GM19238 (cell line): Measurements from ENCODE around the gene DEPDC1B.
"Not testable (repeated sequence)": the region's sequence is repeated elsewhere in the genome, so short reads cannot be mapped to it uniquely, and the experiment has no call there.

ENCODE experiments used
- DNase-seq: peaks from one replicate; pipeline ENCODE4 v3.0.0; 2011; ENCODE audit warnings: low spot score; ENCODE audit not compliant: insufficient read length

DEPDC1B gene, protein sequence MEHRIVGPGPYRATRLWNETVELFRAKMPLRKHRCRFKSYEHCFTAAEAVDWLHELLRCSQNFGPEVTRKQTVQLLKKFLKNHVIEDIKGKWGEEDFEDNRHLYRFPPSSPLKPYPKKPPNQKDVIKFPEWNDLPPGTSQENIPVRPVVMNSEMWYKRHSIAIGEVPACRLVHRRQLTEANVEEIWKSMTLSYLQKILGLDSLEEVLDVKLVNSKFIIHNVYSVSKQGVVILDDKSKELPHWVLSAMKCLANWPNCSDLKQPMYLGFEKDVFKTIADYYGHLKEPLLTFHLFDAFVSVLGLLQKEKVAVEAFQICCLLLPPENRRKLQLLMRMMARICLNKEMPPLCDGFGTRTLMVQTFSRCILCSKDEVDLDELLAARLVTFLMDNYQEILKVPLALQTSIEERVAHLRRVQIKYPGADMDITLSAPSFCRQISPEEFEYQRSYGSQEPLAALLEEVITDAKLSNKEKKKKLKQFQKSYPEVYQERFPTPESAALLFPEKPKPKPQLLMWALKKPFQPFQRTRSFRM

DNA sequence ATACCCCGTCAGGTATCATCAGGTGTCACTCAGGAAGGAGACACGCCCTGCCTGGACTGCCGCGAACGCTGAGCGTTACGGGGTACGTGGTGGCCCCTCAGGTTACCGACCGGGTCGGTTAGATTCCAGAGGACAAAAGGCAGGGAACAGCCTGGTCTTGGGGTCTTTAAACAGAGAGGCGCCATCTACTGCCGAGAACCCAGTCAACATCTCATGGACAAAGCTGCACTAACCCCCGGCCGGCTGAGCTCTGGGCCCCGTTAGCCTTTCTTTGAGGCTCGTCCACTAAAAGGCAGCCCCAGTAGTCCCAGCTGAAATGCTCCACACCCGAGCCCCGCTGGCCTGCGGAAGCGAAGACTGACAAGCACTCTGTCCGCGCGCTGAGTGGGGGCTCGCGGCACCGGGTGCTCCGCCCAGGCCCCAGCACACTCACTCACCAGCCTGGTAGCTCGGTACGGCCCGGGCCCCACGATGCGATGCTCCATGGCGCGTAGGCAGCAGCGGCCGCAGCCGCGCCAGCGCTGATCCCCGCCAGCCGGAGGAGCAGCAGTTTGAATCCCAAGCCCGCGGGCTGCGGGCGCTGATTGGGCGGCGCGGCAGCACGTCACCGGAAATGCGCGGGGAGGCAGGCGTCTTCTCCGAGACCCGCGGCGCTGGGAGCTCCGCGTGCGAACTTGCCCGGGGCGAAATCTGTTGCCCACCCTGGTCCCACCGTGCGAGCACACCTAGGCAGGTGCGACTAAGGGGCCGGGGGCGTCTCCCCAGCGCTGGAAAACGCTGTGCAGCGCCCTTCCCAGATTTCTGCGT is at the start of gene DEPDC1B:
Gene DEPDC1B, minus strand, starts transcription at position 558 of the 807 bp plus-strand sequence. Its CDS starts 73 bp downstream, at position 485.
- peak; percentile 70 for DNase-seq

DNA sequence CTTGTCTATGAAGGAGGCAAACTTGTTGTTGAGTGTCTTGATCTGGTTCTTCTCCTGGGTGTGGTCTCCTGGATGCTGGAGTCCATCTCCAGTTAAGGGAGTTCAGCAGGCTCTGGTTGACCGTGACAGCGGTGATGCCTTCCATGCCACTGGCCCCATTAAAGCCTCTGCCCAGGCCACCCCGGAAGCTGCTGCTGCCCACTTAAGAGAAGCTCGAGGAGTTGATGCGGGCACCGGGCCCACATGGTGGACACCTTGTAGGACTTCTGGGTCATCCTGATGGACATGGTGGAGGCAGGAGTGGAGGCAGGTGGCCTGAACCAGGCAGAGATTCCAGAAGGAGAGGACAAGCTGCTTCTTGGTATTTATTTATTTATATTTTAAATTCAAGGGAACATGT is 44.7 kb upstream of the DEPDC1B start:
- DNase-seq, result no peak

DNA sequence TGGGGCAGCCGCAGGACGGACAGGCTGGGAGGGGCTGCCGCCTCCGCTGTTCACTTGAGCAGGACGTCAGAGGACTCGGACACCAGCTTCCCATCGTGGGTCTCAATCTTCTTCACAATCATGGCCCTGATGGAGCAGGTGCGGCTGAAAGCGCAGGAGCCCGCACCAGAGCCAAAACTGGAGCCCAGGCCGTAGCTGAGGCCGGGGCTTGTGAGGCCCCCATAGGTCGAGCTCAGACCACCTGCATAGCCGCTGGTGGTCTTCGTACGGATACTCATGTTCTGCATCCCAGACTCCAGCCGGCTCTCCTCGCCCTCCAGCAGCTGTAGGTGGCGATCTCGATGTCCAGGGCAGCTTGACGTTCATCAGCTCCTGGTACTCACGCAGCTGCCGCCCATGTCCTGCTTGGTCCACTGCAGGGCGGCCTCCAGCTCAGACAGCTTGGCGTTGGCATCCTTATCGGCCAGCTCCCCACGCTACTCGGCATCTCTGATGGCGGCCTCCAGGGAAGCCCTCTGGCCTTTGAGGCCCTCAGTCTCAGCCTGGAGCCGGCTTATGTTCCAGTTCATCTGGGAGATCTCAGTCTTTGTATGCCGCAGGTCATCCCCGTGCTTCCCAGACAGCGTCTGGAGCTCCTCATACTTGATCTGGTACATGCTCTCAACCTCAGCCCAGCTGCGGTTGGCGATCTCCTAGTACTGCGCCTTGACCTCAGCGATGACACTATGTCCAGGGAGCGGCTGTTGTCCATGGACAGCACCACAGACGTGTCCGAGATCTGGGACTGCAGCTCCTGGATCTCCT is 43.7 kb upstream of the DEPDC1B start:
- DNase-seq, result no peak

DNA sequence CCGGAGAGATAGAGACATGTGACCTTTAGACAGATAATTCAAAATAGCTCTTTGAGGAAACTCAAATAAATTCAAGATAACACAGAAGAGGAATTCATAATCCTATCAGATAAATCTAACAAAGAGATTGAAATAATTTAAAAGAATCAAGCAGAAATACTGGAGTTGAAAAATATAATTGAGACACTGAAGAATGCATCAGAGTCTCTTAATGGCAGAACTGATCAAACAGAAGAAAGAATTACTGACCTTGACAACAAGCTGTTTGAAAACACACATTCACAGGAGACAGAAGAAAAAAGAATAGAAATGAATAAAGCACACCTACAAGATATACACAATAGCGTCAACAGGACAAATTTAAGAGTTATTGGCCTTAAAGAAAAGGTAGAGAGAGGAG is 40.4 kb upstream of the DEPDC1B start:
- no peak for DNase-seq

DNA sequence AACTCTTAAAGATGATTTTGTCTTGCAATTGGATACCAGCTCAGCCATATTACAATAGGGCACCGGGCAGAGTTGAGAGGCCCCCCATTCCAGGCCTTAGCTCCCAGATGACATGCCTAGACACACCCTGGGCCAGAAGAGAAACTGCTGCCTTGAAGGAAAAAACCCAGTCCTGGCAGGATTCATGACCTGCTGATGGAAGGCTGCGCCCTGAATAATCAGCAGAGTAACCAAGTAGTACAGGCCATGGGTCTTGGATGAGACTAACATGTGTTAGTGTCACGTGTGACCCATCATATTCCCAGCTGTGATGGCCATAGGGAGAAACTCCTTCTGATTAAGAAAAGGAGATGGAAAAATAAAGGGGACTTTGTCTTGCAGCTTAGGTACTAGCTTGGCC is 39.0 kb upstream of the DEPDC1B start:
- no peak for DNase-seq

DNA sequence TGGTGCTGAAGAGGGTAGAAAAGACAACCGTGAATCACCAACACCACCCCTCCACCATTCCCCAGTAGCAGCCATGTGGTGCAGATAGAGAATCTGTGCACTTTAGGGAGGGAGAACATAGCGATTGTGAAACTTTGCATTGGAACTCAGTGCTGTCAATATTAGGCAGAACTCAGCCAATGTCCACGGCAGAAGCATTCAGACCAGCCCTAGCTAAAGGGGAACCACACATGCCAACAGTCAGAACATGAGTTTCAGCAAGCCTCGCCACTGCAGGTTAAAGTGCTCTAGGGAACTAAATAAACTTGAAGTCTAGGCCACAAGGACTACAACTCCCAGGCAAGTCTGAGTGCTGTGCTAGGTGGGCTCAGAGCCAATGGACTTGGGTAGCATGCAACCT is 38.5 kb upstream of the DEPDC1B start:
- DNase-seq, result no peak

DNA sequence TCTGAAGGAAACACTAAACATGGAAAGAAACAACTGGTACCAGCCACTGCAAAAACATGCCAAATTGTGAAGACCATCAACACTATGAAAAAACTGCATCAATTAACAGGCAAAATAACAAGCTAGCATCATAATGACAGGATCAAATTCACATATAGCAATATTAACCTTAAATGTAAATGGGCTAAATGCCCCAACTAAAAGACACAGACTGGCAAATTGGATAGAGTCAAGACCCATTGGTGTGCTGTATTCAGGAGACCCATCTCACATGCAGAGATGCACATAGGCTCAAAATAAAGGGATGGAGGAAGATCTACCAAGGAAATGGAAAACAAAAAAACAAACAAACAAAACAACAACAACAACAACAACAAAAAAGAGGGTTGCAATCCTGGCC is 30.9 kb upstream of the DEPDC1B start:
- DNase-seq, result not testable (repeated sequence)

DNA sequence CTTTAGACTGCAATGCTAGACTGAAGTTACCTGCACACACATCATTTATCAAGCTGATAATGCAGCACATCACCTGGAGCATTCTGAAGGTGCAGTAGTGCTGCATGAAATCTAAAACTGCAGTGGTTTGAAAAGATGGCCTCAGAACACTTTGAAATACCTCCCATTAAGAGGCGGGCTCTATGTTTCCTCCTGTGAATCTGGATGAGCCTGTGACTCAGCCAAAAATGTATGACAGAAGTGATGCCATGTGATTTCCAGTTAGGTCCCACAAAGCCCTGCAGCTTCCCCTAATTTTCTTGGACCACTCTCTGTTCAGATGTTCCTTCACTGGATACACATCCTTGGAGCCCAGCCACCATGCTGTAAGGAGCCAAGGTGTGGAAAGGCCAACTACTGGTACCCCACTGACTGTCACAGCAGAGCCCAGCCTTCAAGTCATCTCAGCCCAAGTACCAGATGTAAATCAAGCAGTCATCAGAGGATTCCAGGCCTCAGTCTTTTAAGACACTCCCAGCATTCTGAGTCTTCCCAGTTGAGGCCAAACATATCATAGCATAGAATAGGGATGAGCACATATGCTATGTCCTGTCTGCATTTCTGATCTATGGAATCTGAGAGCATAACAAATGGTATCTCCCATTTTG is 27.2 kb upstream of the DEPDC1B start:
- DNase-seq, result no peak

DNA sequence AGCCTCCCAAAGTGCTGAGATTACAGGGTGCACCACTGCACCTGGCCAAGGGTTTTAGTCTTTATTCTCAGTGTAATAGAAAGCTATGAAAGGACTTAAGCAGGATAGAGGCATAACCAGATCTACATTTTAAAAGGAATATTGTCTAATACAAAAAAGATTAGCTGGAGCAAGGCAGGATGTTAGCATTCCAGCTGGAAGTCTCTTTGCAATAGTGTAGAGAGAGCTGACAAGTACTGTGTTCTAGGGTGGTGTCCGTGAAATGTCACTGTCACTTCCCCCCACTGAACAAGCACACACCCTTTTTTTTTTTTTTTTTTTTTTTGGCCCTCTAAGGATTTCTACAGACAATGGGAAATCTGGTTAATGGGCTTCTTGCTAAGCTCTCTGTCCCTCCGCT is 24.2 kb upstream of the DEPDC1B start:
- DNase-seq, result no peak

DNA sequence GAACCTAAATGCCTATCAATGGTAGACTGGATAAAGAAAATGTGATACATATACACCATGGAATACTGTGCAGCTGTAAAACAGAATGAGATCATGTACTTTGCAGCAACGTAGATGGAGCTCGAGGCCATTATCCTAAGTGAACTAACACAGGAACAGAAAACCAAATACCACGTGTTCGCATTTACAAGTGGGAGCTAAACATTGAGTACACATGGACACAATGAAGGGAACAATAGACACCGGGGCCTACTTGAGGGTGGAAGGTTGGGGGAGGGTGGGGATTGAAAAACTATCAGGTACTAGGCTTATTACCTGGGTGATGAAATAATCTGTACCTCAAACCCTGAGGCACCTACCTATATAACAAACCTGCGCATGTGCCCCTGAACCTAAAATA is 22.4 kb upstream of the DEPDC1B start:
- no peak for DNase-seq

DNA sequence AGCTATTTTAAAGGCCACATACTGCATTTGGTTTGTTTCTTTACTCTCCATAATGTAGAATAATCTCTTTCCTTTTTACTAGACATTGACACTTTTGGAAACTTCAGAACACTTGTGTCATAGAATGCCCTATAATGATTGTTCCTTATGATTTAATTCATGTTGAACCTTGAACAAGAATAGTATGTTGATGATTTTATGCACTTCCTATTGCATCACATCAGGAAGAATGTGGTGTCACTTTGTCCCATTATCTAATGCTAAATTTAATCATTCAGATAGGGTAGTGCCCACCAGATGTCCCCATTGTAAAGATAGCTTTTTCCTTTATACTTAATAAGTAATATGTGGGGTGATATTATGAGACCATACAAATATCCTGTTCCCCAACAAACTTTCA is 19.4 kb upstream of the DEPDC1B start:
- DNase-seq, result no peak

DNA sequence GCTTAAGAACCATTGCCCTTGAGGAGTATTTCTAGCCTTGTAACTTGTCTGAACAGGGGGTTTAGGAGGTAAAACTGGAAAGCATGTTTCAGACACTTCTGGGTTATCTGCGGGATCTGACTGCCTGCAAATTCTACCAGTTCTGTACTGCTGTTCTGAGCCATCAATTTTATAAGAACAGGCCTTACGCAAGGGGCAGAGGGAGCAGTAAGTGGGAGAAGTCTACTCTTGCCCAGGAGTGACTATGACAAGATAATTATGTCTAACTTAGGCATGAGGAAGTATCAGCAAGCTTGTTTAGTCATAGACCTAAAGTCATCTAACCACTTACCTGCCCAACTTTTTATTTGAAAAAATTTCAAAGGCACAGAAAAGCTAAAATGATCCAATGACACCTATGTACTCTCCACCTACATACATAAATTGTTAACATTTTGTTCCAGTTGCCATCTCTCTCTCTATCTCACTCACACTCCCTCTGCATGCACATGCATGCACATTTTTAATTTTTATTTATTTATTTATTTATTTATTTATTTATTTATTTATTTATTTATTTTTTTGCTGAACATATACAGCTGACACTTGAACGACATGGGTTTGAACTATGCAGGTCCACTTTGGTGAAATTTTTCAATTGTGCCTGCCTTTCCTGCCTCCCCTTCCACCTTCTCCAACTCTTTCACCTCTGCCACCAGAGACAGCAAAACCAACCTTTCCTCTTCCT is 18.4 kb upstream of the DEPDC1B start:
- DNase-seq, result no peak

DNA sequence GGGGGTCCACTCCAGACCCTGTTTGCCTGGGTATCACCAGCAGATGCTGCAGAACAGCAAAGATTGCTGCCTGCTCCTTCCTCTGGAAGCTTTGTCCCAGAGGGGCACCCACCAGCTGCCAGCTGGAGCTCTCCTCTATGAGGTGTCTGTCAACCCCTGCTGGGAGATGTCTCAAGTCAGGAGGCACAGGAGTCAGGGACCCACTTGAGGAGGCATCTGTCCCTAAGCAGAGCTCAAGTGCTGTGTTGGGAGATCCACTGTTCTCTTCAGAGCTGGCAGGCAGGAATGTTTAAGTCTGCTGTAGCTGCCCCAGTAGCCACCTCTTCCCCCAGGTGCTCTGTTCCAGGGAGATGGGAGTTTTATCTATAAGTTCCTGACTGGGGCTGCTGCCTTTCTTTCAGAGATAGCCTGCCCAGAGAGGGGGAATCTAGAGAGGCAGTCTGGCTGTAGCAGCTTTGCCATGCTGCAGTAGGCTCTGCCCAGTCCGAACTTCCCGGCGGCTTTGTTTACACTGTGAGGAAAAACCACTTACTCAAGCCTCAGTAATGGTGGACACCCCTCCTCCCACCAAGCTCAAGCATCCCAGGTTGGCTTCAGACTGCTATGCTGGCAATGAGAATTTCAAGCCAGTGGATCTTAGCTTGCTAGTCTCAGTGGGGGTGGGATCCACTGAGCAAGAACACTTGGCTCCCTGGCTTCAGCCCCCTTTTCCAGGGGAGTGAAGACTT is 15.4 kb upstream of the DEPDC1B start:
- DNase-seq, result not testable (repeated sequence)

DNA sequence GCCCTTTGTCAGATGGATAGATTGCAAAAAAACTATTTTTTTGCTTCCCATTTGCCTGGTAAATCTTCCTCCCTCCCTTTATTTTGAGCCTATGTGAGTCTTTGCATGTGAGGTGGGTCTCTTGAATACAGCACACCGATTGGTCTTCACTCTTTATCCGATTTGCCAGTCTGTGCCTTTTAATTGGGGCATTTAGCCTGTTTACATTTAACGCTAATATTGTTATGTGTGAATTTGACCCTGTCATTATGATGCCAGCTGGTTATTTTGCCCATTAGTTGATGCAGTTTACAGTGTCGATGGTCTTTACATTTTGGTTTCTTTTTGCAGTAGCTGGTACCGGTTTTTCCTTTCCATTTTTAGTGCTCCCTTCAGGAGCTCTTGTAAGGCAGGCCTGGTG is 13.0 kb upstream of the DEPDC1B start:
- no peak for DNase-seq

DNA sequence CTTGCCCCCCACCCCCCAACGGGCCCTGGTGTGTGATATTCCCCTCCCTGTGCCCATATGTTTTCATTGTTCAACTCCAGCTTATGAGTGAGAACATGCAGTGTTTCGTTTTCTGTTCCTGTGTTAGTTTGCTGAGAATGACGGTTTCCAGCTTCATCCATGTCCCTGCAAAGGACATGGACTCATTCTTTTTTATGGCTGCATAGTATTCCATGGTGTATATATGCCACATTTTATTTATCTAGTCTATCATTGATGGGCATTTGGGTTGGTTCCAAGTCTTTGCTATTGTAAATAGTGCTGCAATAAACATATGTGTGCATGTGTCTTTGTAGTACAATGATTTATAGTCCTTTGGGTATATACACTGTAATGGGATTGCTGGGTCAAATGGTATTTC is 11.9 kb upstream of the DEPDC1B start:
- DNase-seq, result not testable (repeated sequence)

DNA sequence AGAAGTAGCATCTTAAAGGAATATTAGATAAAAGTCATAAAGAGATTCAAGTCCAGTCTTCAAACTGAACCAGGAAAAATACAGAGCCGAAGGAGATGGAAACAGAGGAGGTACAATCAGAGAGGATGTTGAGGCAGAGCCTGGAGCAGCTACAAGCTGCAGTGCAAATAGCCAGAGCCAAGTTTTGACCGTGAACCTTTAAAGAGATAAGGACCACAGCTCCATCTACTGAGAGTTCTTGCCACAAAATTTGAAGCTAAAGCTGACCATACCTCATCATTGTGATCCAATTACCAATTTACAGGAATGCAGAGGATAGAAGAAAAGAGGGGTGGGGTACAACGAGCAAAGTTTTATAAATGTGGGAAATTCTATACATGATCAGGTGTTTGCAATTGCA is 10.4 kb upstream of the DEPDC1B start:
- no peak for DNase-seq

DNA sequence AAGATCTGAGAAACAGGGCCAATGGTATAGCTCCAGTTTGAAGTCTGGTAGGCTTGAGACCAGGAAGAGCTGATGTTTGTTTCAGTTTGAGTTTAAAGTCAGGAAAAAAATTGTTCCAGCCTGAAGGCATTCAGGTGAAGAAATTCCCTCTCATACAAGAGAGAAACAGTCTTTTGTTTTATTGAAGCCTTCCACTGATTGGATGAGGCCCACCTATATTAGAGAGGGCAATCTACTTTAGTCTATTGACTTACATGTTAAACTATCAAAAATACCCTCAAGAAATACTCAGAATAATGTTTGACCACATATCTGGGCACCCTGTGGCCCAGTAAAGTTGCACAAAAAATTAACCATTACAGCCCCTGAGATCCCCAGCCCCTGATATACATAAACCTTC is 5.2 kb upstream of the DEPDC1B start:
- no peak for DNase-seq

DNA sequence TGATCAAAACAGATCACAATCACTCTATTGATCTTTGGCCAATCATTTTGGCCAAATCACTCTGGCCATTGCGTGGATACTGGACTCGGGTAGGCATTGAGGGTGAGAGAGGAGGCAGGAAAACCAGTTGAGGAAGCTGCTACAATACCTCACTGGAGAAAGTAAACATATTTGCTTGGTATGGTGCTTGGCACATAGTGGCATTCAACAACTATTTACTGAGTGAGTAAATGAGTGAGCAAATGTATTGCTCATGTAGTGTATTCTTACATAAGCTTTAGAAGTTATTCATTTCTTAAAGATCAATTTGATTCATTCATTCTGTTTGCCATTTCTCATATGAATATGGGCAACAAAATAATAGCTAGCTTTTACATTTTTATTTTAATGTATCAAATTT is 4.0 kb upstream of the DEPDC1B start:
- DNase-seq, result no peak

DNA sequence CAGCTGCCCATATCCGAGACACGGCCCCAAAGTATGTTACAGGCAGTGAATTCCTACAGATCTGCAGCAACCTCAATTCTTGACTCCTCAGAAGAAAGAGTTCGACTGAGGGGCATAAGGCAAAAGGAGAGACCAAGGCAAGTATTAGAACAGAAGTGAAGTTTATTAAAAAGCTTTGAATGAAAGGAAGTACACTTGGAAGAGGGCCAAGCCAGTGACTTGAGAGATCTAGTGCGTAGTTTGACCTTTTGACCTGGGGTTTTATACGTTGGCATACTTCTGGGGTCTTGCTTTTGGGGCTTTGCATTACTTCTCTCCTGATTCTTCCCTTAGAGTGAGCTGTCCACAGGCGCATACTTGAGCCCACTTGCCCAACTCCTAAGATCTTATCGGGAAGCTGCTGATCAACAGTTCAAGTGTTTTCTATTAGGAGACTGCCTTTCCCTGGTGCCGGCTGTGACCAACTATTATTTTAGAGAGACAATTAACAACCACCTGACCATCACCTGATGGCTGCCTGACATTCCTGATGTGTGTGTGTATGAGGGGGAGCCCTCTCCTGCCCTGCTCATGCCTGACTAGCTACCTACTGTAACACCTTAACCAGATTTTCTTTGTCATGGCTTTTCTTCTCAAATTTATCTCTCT is 1.5 kb upstream of the DEPDC1B start:
- no peak for DNase-seq
